ENCODE measurements around the gene SLC22A15.

DNA sequence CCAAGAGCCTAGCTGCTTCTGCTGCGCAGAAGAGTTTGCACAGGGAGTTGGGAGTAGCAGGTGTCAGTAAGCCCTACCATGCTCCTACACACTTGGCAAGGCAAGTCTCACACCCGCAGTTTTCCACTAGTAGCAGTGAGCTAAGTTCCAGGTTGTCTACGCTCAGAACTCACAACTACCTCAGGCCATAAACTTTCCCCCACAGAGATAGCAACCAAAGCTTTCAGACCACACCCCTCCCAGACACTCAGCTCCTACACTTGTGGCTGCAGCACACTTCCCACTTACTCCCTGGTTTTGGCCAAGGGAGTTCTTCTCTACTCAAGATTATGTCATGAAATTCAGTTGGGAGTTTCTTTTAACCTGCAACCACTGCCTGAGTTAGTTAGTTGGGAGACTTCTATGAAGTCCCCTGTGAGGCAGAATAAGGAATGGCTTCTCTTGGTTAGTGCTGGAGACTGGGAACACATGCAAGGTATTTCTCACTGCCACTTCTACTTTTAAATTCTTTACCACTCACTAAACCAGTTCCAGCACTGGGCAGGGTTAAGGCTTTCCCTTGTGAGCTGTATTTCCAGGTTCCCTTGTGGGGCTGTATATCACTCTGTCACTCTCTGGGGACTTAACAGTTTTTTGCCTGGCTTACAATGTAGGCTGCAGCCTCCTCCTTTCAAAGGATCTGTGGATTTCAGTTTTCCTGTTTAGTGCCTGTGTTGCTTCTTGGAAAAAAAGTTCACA, 116.6 kb downstream of the SLC22A15 start:
- TF ChIP-seq, protein P1, sequence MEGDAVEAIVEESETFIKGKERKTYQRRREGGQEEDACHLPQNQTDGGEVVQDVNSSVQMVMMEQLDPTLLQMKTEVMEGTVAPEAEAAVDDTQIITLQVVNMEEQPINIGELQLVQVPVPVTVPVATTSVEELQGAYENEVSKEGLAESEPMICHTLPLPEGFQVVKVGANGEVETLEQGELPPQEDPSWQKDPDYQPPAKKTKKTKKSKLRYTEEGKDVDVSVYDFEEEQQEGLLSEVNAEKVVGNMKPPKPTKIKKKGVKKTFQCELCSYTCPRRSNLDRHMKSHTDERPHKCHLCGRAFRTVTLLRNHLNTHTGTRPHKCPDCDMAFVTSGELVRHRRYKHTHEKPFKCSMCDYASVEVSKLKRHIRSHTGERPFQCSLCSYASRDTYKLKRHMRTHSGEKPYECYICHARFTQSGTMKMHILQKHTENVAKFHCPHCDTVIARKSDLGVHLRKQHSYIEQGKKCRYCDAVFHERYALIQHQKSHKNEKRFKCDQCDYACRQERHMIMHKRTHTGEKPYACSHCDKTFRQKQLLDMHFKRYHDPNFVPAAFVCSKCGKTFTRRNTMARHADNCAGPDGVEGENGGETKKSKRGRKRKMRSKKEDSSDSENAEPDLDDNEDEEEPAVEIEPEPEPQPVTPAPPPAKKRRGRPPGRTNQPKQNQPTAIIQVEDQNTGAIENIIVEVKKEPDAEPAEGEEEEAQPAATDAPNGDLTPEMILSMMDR (conservative IDR thresholded peaks at IDR 0.05; ENCODE audit: low read length): no peak
- no peak for TF ChIP-seq EZH2phosphoT487 (IDR thresholded peaks at IDR 0.05; ENCODE audit: borderline replicate concordance, low read depth, low read length)

Data from OCI-LY7 (cell line).